Measurements from ENCODE around the gene CHMP2B. TPM values are rescaled to one million over a fixed set of nuclear protein-coding genes. Genes with fewer than 3 reads are reported as not detected.

CHMP2B gene
- total RNA-seq (35.4 TPM), polyA plus RNA-seq (10 to 100 TPM; 43.9 to 66.9 (median 48.5) TPM)

GRCh38 chr3:87227104-87227834, at the start of gene CHMP2B:
Gene CHMP2B (plus strand): TSS chr3:87227309. CDS start chr3:87227523, 214 bp downstream.
- Histone ChIP-seq H3K36me3 (ENCODE audit: control insufficient read depth, insufficient read depth, low read length) (no peaks in the 10 kb centered on the region), H3K27ac (ENCODE audit: insufficient read depth, low read length, poor library complexity, severe bottlenecking) (peak within 1 kb of the TSS; percentile 81), H3K4me3 (ENCODE audit: low read depth, low read length) (peak within 1 kb of the TSS; percentile 93), H3K4me1 (ENCODE audit: control insufficient read depth, insufficient read depth, low read length, poor library complexity, severe bottlenecking) (peaks cover 31% of the 10 kb centered on the region), H3K27me3 (ENCODE audit: control insufficient read depth, insufficient read depth, low read length) (peaks cover 8% of the 10 kb centered on the region), H3K9me3 (ENCODE audit: control insufficient read depth in 2 of 2, low read length in 2 of 2) (no peaks in the 10 kb centered on the region)
- Mint-ChIP-seq H3K4me3 (peak within 1 kb of the TSS; percentile 97 to 100 (median 98)), H3K27me3 (peaks cover 25% of the 10 kb centered on the region), H3K4me1 (peaks cover 25 to 53% (median 43%) of the 10 kb centered on the region in 4 donors), H3K36me3 (peaks cover 9% of the 10 kb centered on the region), H3K27ac (peak within 1 kb of the TSS; percentile 98 to 99 (median 99)), H3K9me3 (peaks cover 0 to 2% (median 0%) of the 10 kb centered on the region in 7 donors)
- ATAC-seq (ENCODE audit: low read depth in 2 of 2) = peak; percentile 83 to 90
- DNase-seq = peak; percentile 86 to 94 (median 88)

GRCh38 chr3:87179642-87180041, 47.5 kb upstream of the CHMP2B start:
- no peaks in the 10 kb centered on the region for H3K4me1 ChIP-seq (ENCODE audit: control insufficient read depth, insufficient read depth, low read length, poor library complexity, severe bottlenecking)
- Mint-ChIP-seq H3K36me3 (no peaks in the 10 kb centered on the region), H3K27me3 (peaks cover 6% of the 10 kb centered on the region), H3K4me1 (no peaks in the 10 kb centered on the region), H3K9me3 (no peaks in the 10 kb centered on the region), H3K27ac (no peak overlapping the region), H3K4me3 (no peak overlapping the region)
- H3K4me3 ChIP-seq (ENCODE audit: low read depth, low read length) = no peak overlapping the region
- no peak for DNase-seq
- H3K9me3 ChIP-seq (ENCODE audit: control insufficient read depth in 2 of 2, low read length in 2 of 2) = no peaks in the 10 kb centered on the region
- no peak overlapping the region for H3K27ac ChIP-seq (ENCODE audit: insufficient read depth, low read length, poor library complexity, severe bottlenecking)
- no peaks in the 10 kb centered on the region for H3K27me3 ChIP-seq (ENCODE audit: control insufficient read depth, insufficient read depth, low read length)
- H3K36me3 ChIP-seq (ENCODE audit: control insufficient read depth, insufficient read depth, low read length) = no peaks in the 10 kb centered on the region
- no peak for ATAC-seq (ENCODE audit: low read depth in 2 of 2)

GRCh38 chr3:87181551-87181950, 45.6 kb upstream of the CHMP2B start:
- no peaks in the 10 kb centered on the region for H3K36me3 ChIP-seq (ENCODE audit: control insufficient read depth, insufficient read depth, low read length)
- H3K4me3 ChIP-seq (ENCODE audit: low read depth, low read length) = no peak overlapping the region
- H3K4me1 ChIP-seq (ENCODE audit: control insufficient read depth, insufficient read depth, low read length, poor library complexity, severe bottlenecking) = no peaks in the 10 kb centered on the region
- H3K27ac ChIP-seq (ENCODE audit: insufficient read depth, low read length, poor library complexity, severe bottlenecking) = no peak overlapping the region
- Mint-ChIP-seq H3K4me1 (no peaks in the 10 kb centered on the region), H3K36me3 (no peaks in the 10 kb centered on the region), H3K27ac (no peak overlapping the region), H3K4me3 (no peak overlapping the region), H3K27me3 (no peaks in the 10 kb centered on the region), H3K9me3 (no peaks in the 10 kb centered on the region)
- no peaks in the 10 kb centered on the region for H3K27me3 ChIP-seq (ENCODE audit: control insufficient read depth, insufficient read depth, low read length)
- no peaks in the 10 kb centered on the region for H3K9me3 ChIP-seq (ENCODE audit: control insufficient read depth in 2 of 2, low read length in 2 of 2)
- DNase-seq (no peak), ATAC-seq (ENCODE audit: low read depth in 2 of 2) (no peak)

DNA sequence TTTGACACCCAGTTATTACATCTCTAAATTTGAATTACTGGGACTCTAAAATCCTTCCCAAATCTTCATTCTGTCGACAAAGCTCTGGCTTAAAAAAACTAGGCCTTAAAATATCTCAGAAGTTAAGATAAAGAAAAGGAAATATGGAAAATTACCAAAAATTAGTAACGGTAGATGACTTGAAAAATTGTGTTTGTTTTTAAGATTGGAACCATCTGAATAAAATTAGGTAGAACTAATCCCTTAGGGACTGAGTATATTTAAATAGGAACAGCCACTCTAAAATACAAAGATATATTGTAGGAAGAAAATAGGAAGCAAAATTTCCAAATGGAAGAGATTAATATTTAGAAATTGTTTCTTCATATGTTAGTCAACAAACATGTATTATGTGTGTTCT, 45.1 kb upstream of the CHMP2B start:
- no peaks in the 10 kb centered on the region for H3K9me3 ChIP-seq (ENCODE audit: control insufficient read depth in 2 of 2, low read length in 2 of 2)
- Mint-ChIP-seq H3K27ac (no peak overlapping the region), H3K36me3 (no peaks in the 10 kb centered on the region), H3K4me3 (no peak overlapping the region), H3K4me1 (no peaks in the 10 kb centered on the region), H3K9me3 (no peaks in the 10 kb centered on the region), H3K27me3 (no peaks in the 10 kb centered on the region)
- no peaks in the 10 kb centered on the region for H3K36me3 ChIP-seq (ENCODE audit: control insufficient read depth, insufficient read depth, low read length)
- no peaks in the 10 kb centered on the region for H3K27me3 ChIP-seq (ENCODE audit: control insufficient read depth, insufficient read depth, low read length)
- H3K4me3 ChIP-seq (ENCODE audit: low read depth, low read length) = no peak overlapping the region
- no peaks in the 10 kb centered on the region for H3K4me1 ChIP-seq (ENCODE audit: control insufficient read depth, insufficient read depth, low read length, poor library complexity, severe bottlenecking)
- DNase-seq = no peak
- ATAC-seq (ENCODE audit: low read depth in 2 of 2) = no peak
- H3K27ac ChIP-seq (ENCODE audit: insufficient read depth, low read length, poor library complexity, severe bottlenecking) = no peak overlapping the region

GRCh38 chr3:87186608-87187159, 40.4 kb upstream of the CHMP2B start:
- H3K4me3 Mint-ChIP-seq = no peak overlapping the region
- H3K27me3 ChIP-seq (ENCODE audit: control insufficient read depth, insufficient read depth, low read length) = no peaks in the 10 kb centered on the region

DNA sequence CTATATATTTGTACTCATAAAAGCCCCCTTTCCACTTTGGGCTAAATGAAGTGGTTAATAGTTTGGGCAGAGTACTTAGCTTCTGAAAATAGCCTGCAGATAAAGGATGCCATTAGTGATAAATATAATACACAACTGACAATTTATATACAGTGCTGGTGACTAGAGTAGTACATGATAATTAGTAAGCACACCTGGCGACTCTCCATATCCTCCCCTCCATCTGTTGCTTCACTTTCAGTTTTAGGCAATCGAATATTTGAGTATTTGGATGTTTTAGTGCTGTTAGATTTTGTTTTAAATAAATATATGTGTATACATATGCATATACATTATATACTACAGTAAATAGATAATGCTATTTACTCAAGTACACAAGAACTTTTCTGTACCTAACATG, 35.9 kb upstream of the CHMP2B start:
- no peak overlapping the region for H3K27ac ChIP-seq (ENCODE audit: insufficient read depth, low read length, poor library complexity, severe bottlenecking)
- H3K9me3 Mint-ChIP-seq = peaks cover 0 to 5% (median 0%) of the 10 kb centered on the region in 7 donors
- no peaks in the 10 kb centered on the region for H3K4me1 Mint-ChIP-seq

More at GRCh38 chr3:87186608-87187159, 40.4 kb upstream of the CHMP2B start:
- peaks cover 0 to 3% (median 0%) of the 10 kb centered on the region in 7 donors for H3K9me3 Mint-ChIP-seq
- H3K9me3 ChIP-seq (ENCODE audit: control insufficient read depth in 2 of 2, low read length in 2 of 2) = no peaks in the 10 kb centered on the region
- no peak for DNase-seq
- H3K4me3 ChIP-seq (ENCODE audit: low read depth, low read length) = no peak overlapping the region
- H3K27me3 Mint-ChIP-seq = peaks cover 4% of the 10 kb centered on the region
- H3K36me3 ChIP-seq (ENCODE audit: control insufficient read depth, insufficient read depth, low read length) = no peaks in the 10 kb centered on the region
- H3K4me1 Mint-ChIP-seq = no peaks in the 10 kb centered on the region
- no peak overlapping the region for H3K27ac Mint-ChIP-seq
- no peaks in the 10 kb centered on the region for H3K4me1 ChIP-seq (ENCODE audit: control insufficient read depth, insufficient read depth, low read length, poor library complexity, severe bottlenecking)
- no peak overlapping the region for H3K27ac ChIP-seq (ENCODE audit: insufficient read depth, low read length, poor library complexity, severe bottlenecking)
- ATAC-seq (ENCODE audit: low read depth in 2 of 2) = no peak
- H3K36me3 Mint-ChIP-seq = no peaks in the 10 kb centered on the region

DNA sequence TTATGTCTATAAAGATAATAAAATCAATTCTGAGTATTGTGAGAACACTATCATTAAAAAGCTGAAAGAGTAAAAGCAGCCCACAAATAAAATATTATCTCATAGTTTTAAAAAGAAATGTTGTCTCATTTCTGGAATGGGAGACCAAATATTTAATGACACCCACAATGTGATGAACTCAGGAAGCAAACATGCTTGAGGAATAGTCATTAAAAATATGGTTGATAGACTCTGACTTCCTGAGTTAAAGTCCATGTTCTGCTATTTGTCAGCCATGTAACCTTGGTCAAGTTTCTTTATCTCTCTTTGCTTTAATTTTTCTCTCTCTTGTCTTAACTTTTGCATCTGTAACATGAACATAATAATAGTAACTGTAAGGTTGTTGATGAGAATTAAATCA, 35.5 kb upstream of the CHMP2B start:
- Mint-ChIP-seq H3K9me3 (peaks cover 0 to 5% (median 2%) of the 10 kb centered on the region in 7 donors), H3K4me1 (no peaks in the 10 kb centered on the region), H3K27ac (no peak overlapping the region), H3K27me3 (peaks cover 4% of the 10 kb centered on the region), H3K4me3 (no peak overlapping the region), H3K36me3 (no peaks in the 10 kb centered on the region)
- ATAC-seq (ENCODE audit: low read depth in 2 of 2) = no peak
- H3K9me3 ChIP-seq (ENCODE audit: control insufficient read depth in 2 of 2, low read length in 2 of 2) = no peaks in the 10 kb centered on the region
- no peaks in the 10 kb centered on the region for H3K36me3 ChIP-seq (ENCODE audit: control insufficient read depth, insufficient read depth, low read length)
- DNase-seq = no peak
- H3K27me3 ChIP-seq (ENCODE audit: control insufficient read depth, insufficient read depth, low read length) = peaks cover 2% of the 10 kb centered on the region
- H3K27ac ChIP-seq (ENCODE audit: insufficient read depth, low read length, poor library complexity, severe bottlenecking) = no peak overlapping the region
- H3K4me1 ChIP-seq (ENCODE audit: control insufficient read depth, insufficient read depth, low read length, poor library complexity, severe bottlenecking) = no peaks in the 10 kb centered on the region
- H3K4me3 ChIP-seq (ENCODE audit: low read depth, low read length) = no peak overlapping the region

More for the DNA sequence above, 35.9 kb upstream of the CHMP2B start:
- ATAC-seq (ENCODE audit: low read depth in 2 of 2) (no peak), DNase-seq (no peak)
- Histone ChIP-seq H3K4me1 (ENCODE audit: control insufficient read depth, insufficient read depth, low read length, poor library complexity, severe bottlenecking) (no peaks in the 10 kb centered on the region), H3K4me3 (ENCODE audit: low read depth, low read length) (no peak overlapping the region), H3K9me3 (ENCODE audit: control insufficient read depth in 2 of 2, low read length in 2 of 2) (no peaks in the 10 kb centered on the region), H3K27me3 (ENCODE audit: control insufficient read depth, insufficient read depth, low read length) (peaks cover 2% of the 10 kb centered on the region), H3K36me3 (ENCODE audit: control insufficient read depth, insufficient read depth, low read length) (no peaks in the 10 kb centered on the region)
- Mint-ChIP-seq H3K4me3 (no peak overlapping the region), H3K27ac (no peak overlapping the region), H3K27me3 (peaks cover 4% of the 10 kb centered on the region), H3K36me3 (no peaks in the 10 kb centered on the region)

DNA sequence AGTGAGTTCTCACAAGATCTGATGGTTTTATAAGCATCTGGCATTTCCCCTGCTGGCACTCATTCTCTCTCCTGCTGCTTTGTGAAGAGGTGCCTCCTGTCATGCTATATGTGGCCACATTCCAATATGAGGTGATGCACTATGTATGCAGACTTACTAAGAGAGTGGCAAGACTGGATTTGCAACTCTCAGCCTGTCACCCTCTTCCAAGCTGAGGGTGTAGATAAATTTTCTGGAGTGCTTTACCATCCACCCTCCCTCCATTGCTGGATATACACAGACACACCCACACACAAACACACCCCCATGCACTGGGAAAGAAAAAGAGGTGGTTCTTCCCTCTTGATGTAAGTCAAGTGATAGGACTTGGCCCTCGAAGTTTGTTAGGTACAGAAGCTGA, 30.2 kb upstream of the CHMP2B start:
- DNase-seq (no peak), ATAC-seq (ENCODE audit: low read depth in 2 of 2) (no peak)
- Histone ChIP-seq H3K27me3 (ENCODE audit: control insufficient read depth, insufficient read depth, low read length) (peaks cover 4% of the 10 kb centered on the region), H3K36me3 (ENCODE audit: control insufficient read depth, insufficient read depth, low read length) (no peaks in the 10 kb centered on the region), H3K27ac (ENCODE audit: insufficient read depth, low read length, poor library complexity, severe bottlenecking) (no peak overlapping the region), H3K9me3 (ENCODE audit: control insufficient read depth in 2 of 2, low read length in 2 of 2) (no peaks in the 10 kb centered on the region), H3K4me1 (ENCODE audit: control insufficient read depth, insufficient read depth, low read length, poor library complexity, severe bottlenecking) (no peaks in the 10 kb centered on the region), H3K4me3 (ENCODE audit: low read depth, low read length) (no peak overlapping the region)
- Mint-ChIP-seq H3K36me3 (no peaks in the 10 kb centered on the region), H3K9me3 (peaks cover 0 to 5% (median 2%) of the 10 kb centered on the region in 7 donors), H3K27ac (no peak overlapping the region), H3K4me3 (no peak overlapping the region), H3K4me1 (no peaks in the 10 kb centered on the region), H3K27me3 (no peaks in the 10 kb centered on the region)
